HG03571 (cell line): ENCODE results near the gene MAML2.
"Not testable (repeated sequence)": the region's sequence is repeated elsewhere in the genome, so short reads cannot be mapped to it uniquely, and the experiment has no call there.

ENCODE experiments used
- ATAC-seq: cut with Tn5 transposase; IDR thresholded peaks from one replicate; pipeline ENCODE4 v1.9.1; 2021; ENCODE audit not compliant: unreplicated experiment

The MAML2 gene

DNA sequence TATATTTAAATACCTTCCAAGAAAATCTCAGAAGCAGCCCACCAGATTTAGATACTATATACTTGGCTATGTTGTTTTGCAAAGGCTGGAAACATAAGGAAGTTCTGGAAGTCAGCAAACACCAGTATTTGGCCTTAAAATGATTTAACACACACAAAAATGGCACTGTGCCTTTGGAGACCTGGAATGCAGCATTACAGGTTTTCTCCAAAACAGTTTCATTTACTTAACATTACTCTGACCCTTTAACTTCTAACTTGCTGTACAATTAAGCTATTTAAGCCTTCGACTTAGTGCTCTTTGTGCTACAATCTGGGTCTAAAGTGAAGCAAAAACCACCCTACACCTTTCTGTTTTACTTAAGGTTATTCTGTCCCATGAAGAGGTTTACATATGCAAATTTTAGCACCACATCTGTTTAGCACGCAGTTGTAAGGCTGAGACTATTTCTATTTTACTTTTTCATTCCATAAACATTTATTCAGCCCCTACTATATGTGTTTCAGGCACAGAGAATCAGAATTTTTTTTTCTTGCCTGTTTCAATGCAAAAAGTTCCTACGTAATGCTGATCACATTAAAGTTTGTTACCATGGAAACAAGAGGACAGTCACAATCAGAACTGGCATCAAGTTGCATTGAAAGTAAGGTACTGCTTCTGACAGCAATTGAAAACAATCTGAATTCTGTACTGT is 70.3 kb downstream of the MAML2 start:
- peak; percentile 58 for ATAC-seq

DNA sequence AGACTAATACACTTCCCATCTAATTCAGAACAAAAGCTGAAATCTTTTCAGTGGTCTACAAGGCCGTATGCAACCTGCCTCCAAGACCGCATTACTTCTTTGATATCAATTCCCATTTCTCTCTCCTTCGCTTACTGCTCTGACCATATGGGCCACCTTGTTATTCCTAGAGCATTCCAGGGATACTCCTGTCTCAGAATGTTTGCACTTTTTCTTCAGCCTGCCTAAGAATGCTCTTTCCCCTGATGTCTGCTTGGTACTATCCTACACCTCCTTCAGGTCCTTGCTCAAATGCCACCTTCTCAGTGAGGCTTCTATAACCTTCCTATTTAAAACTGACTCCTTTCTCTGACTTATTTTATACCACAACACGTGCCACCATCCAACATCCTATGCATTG is 71.2 kb downstream of the MAML2 start:
- ATAC-seq = no peak

DNA sequence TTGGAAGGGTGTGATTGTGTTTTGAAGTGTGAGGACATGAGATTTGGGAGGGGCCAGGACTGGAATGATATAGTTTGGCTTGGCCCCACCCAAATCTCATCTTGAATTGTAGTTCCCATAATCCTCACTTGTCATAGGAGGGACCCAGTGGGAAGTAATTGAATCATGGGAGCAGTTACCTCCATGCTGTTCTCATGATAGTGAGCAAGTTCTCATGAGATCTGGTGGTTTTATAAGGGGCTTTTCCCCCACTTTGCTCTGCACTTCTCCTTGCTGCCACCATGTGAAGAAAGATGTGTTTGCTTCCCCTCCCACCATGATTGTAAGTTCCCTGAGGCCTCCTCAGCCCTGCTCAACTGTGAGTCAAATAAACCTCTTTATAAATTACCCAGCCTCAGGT is 71.6 kb downstream of the MAML2 start:
- ATAC-seq = not testable (repeated sequence)

DNA sequence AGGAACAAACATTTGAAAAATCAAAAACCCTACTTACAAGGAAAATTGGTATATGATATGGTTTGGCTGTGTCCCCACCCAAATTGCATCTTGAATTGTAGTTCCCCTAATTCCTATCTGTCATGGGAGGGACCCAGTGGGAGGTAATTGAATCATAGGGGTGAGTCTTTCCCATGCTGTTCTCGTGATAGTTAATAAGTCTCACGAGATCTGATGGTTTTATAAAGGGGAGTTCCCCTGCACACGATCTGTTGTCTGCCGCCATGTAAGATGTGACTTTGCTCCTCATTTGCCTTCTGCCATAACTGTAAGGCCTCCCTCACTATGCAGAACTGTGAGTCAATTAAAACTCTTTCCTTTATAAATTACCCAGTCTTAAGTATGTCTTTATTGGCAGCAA is 74.5 kb downstream of the MAML2 start:
- not testable (repeated sequence) for ATAC-seq

DNA sequence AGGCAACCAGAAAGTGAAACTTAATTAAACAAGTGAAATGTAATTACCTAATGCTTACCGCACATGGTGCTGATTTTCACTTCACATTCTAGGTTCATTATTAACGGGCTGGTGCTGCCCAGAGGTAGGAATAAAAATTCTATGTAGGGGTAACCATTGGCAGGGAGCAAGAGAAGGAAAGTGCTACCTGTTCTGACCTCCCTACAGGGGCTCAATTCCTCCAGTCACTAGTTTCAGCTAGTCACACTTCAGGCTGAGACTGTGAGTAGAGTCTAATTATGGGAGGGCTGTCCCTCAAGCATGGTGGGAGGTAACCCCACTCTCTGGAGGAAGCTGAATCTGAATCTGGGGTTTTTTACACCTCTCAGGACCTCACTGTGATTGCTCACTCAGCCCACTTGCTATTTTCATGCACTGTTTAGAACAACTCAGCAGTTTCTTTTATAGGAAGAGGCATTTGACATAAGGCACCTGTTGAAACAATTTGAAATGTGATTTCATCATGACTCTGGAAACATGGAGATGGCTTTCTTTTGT is 75.4 kb downstream of the MAML2 start:
- ATAC-seq = peak; percentile 93

DNA sequence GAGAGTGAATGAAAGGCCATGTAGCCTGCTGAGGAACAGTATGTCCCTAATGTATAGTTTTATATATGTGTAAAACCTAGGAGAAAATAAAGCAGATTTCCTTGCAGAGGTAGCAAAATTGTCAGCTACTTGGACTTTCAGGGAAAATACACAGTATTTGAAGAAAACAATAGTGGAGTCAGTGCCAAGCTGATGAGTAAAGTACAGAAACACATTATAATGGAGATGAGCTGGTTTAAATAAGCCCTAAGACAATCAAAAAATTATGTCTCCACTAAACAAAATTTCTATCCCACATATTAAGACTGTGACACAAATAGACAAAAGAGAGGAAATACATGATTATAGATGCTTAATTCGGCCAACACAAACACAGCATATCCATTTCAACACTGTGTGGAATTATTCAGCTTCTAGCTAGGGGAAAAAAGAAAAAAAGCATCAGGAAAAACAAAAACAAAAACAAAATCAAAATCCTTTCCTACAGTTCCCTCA is 75.9 kb downstream of the MAML2 start:
- ATAC-seq = no peak

DNA sequence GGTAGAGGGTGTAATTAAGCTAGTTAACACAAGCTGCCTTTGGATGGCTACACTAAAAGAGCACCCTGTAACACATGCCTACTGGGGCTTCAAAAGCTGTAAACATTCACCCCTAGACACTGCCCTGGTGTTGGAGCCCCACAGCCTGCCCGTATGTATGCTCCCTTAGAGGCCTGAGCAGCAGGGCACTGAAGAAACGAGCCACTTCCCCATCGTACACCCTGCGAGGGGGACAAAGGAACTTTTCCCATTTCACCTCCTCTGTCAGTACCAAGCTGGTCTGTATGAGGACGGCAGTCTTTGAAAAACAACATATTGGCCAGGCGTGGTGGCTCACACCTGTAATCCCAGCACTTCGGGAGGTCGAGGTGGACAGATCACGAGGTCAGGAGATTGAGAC is 77.0 kb downstream of the MAML2 start:
- ATAC-seq = no peak

DNA sequence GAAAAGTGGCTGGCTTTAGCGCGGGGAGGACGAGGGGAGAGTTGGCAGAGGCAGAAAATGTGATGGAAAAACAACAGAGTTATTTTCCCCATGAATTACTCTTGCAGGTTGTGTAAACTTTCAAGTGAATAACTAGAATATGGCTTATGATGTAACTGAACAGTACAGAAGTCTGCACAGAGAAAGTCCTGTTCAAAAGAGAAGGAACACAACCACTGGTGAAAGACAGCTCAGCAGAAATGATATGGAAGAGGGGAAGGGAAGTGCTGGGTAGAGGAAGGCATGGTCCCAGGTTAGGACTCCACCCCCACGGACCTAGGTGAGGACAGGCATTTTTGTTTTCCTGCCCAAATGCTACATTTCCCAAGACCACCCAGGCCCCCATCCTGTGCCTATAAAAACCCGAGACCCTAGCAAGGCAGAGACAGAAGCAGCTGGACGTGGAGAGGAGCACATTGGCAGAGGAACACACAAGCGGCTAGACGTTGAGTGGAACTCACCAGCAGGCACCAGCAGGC is 77.7 kb downstream of the MAML2 start:
- no peak for ATAC-seq

DNA sequence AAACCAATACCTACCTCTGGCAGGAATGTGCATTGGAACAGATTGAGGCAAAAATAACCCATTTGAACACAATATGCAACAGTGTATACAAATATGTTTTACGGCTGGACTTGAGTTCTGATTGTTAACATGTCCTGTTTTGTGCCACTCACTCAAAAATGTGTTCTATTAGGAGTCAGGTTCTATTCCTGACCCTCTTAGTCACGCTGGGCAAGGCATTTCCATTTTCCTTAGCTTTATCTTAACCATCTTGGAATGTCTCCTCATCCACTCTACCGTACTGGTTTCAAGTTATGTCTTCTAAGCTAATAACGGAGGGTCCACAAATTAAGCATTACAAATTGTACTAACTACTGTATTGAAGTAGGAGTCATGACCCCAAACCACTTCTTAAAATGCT is 78.6 kb downstream of the MAML2 start:
- ATAC-seq = no peak

DNA sequence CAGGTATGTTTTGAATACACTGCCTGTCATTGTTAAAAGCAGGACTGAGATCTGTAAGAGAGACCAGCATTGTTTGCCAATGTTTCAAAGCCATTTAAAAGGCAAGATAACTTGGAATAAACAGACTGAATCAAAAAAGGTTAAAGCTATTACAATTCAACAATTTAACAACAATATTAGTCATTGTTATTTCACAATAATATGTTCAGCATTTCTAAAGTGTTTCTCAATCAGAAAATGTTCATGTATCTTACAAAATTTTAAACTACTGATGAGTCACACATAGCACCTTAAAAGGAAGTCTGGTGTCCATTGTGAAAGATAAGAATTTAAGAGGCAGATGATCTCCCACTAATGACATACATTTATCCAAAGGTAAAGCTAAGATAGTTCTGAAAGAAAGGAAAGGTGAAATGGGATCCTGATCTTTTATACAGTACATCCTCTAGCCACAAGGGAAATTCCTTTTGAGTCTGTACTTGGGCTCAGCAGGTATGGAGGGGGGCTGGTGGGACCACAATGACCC is 79.7 kb downstream of the MAML2 start:
- no peak for ATAC-seq

DNA sequence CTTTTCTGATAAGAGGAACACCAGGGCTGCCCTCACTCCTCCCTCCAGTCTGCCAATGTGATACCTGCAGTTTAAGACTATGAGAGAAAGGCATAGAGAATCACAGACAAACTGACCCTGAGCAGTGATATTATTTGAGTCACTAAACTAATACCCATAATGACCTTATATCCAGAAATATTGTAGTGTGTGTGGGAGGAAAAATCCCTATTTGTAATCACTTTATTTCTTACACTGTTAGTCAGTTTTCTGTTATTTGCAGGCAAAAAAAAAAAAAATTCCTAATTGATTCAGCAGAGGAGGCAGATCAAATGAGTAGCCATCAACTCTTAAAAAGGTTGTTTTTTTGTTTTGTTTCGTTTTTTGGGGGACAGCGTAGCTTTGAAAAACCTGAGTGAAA is 82.5 kb downstream of the MAML2 start:
- no peak for ATAC-seq

DNA sequence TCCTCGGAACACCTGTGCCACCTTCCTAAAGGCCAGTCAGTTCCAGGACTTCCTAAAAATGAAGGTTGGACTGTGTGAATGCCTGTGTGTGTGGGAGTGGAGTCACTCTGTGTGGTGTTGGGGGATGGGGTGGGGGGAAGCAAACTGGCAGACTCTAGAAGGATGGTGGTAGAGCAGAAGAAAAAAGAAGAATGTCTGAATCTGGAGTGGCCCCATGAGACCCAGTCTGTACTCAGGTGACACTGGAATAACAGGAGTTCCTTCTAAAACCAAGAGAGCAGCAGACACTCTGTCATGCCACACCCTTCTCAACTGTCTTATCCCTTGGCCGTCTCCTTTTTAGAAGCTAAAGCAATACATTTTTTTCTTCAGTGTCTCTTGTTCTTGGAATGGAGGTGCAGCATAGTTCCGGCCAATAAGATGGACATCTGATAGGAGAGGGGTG is 82.9 kb downstream of the MAML2 start:
- no peak for ATAC-seq

DNA sequence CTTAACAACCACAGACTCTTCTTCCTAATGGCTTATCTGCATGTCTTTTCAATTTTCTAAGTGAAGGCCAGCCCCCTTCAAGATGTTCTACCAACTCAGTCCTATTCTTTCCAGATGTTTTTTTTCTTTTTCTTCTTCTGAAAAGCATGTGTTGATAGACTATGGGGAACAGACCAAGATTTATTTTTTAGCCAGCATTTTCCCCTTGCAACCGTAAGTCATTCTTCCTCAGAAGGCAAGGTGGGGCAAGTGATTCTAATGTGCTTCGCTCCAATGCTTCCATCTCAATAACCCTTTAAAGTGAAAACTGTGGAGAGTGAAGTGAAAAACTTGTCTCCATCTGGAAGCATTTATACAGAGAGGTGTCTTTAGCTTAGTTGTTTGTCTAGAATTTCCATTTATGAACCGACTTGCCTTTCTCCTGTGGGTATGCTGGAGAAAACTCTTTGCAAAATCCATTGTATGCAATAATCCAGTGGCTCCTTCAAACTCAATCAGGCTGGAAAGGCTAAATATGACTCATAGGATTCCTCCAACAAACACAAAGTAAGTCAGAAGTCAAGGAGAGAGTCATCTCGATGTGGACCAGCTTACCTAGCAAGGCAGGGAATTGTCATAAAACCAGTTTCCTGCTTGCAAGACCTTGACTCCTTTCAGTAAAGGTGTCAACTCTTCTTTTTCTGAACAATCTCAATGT is 83.7 kb downstream of the MAML2 start:
- no peak for ATAC-seq

DNA sequence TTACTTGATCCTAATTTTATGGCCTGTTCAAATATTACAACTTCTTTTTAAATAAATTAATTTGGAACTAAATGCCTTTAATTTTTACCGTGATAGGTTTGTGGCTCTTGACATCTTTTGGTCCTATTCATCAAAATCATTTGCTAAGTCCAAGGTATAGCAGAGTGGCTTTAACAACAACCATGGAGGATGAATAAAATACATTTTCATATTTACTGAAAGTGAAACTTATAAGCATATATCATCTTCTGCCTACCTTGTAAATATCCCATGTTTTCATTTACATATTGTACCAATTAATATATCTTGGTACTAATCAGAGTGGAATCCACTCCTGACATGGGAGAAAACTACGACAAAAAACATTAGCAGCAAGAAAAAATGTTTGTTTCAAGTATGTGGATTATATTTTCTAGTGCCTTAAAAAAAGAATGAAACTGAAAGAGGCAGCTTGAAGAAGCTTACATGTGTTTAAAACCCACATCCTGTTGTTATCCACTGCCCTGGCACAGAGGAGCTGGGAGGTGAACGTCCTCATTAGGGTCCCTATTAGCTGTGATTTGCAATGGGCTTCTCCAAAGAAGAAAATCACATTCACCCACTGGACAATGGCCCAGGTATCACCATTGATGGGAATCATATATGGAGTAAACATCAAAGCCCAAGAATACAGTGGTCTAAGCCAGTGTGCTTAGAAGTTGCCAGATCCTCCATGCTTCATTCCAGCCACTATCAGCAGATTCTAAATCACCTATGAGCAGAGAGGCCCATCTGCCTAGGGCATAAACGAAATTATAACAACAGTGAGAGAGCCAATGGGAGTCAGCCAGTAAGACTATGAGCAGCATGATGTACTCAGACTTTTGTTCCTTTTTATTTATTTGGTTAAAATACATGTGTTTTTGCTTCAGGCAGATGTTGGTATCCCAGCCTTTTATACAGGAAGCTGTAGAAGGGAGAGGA is 84.7 kb downstream of the MAML2 start:
- peak; percentile 72 for ATAC-seq

DNA sequence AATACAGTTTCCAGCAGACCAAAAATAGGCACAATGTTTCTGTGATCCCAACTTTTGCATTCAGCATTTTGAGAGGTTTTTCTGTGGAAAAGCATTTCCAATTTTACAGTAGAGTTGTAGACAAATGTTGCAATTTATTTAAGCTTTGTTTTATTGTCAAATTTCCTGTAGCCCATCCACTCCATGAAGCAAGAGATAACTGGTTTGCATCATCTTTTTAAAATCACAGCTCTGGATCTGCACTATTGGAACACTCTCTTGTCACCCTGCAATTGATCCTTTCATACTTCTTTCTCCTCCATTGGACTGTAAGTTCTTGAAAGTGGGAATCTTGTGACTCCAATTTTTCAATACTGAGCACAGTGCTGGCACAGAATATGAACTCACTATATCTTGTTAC is 86.0 kb downstream of the MAML2 start:
- ATAC-seq = no peak

DNA sequence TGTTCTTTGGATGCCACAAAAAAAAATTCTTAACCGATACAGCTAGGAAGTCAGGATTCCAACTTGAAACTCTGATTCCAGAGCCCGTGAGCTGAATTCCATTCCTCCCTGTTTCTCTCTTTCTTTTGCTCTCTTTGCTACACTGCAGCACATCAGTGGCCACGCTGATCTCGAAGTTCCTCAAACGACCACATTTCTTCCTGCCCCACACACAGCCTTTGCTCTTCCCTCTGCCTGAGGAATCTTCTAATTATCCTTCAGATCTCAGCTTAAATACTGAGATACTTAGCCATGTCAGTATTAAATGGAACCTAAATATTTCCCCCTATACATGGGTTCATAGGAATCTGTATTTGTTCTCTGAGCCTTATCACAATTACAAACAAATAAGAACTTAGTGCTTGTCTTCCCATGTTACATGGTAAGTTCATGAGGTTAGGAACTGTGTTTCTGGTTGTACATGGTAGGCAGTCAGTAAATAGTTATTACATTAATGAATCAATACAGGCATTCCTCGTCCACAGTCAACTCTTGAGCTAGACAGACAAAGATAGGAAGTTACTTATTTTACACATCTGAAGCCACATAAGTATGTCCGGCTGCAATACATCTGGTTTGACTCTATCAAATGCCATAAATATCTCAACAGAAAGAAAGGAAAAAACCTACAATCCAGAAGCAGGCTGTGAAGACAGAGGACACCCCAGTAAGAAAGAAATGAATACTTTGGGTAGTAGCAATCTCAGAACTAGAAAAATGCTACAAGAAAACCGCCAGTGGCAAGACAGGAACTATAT is 86.6 kb downstream of the MAML2 start:
- ATAC-seq = no peak

DNA sequence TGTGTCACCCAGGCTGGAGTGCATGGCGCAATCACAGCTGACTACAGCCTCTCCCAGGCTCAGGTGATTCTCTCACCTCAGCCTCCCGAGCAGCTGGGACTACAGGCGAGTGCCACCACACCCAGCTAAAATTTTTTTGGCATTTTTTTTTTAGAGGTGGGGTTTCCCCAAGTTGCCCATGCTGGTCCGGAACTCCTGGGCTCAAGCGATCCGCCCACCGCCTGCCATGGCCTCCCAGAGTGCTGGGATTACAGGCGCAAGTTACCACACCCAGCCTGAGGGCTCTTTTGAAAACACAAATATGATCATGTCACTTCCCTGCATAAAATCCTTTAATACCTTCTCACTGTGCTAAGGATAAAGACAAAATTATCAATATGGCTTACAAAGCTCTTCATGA is 88.1 kb downstream of the MAML2 start:
- no peak for ATAC-seq

DNA sequence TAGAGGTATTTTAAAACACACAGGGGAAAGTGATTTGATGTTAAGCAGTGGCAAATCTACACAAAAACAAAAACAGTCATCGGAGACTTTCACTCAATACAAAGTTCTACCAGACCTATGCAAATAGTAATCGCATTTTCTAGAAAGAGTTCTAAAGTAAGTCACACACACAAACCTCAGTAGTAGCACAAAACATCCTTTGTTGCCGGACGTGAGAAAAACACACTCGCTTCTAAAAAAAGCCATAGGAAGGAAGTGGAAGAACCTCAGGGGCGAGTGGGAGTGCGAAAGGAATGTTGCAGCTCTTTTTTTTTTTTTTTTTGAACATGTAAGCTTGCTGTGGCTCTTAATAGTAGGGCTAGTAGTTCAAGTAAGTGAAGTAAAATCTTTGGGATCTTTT is 88.9 kb downstream of the MAML2 start:
- peak; percentile 45 for ATAC-seq

DNA sequence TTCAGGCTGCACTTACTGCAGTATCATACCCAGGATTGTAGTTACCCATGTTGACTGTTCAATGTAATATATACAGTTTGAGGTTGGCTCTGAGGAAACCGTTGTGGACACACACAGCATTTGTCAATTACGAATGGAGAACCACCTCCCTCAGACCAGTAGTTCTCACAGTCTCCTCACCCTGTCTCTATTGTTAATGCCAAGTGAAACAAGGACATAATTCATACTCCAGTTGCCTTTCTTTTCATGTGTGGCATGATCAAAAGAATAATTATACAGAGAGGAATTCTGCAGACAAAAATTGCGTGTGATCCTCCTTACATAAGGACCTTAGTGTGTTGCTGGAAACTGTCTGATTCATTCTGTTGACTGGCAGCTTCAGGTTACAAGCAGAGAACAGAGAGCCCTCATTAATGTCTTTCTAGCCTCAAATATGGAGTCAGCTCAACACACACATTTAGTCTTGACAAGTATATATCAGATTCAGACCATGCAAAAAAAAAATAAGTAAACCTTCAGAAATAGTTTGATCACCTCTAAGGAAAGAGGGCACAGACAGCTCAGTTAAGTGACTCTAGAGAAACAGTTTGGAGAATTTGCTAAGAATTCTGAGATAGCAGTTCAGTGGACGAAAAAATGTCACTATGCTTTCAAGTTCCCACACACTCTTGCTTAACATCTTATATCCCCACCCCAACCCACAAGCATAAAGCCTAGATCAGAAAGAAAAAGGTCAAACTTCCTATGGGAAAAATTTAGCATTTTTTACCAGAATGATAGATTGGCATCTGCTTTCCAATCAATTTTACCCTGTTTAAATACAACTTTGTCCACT is 96.1 kb downstream of the MAML2 start:
- ATAC-seq = no peak
